ENCODE data around the gene WDR27.

WDR27 gene

DNA sequence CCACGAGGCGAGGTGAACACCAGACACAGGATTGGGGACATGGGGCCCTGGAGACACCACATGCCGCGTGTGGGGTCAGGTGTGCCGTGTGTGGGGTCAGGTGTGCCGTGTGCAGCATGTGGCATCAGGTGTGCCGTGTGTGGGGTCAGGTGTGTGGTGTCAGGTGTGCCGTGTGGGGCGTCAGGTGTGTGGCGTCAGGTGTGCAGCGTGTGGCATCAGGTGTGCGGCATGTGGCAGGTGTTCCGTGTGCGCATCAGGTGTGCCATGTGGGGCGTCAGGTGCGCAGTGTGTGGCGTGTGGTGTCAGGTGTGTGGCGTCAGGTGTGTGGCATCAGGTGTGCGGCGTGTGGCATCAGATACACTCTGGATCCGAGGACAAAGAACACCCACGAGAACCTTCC lies 77.9 kb downstream of the WDR27 start:
- Histone ChIP-seq H3K4me1 (ENCODE audit: control insufficient read depth, insufficient read depth, low read length) (no peaks in the 10 kb centered on the region), H3K27ac (ENCODE audit: extremely low read depth, low read depth, low read length) (no peak overlapping the region), H3K9me3 (ENCODE audit: control insufficient read depth, insufficient read depth, low read depth, low read length) (no peaks in the 10 kb centered on the region), H3K4me3 (ENCODE audit: low read depth, low read length) (no peak overlapping the region), H3K36me3 (ENCODE audit: control insufficient read depth in 2 of 2, insufficient read depth in 1 of 2, low read length in 2 of 2) (peaks cover 0 to 41% of the 10 kb centered on the region in 2 experiments; a peak in 1 of 3 replicates)
- ChIA-PET CTCF (interaction anchor here (0.7 kb wide), 1 partner anchor 667 kb away, joined by 3 read pairs; no protein-coding TSS in a partner anchor), POLR2A (no interaction called here)
- TF ChIP-seq ZNF768 (tag by site-specific recombination; IDR thresholded peaks at IDR 0.05) = no peak
- TF ChIP-seq TRIM28 (IDR thresholded peaks at IDR 0.05; ENCODE audit: borderline replicate concordance, low read length) = no peak
- no peak for TF ChIP-seq ZNF558 (tag by site-specific recombination; IDR thresholded peaks at IDR 0.05)
- TF ChIP-seq ZBTB21 (tag by site-specific recombination; IDR thresholded peaks at IDR 0.05) = no peak
- no peak for TF ChIP-seq ZNF530 (tag by site-specific recombination; IDR thresholded peaks at IDR 0.05; ENCODE audit: low read depth)
- TF ChIP-seq, protein P1, sequence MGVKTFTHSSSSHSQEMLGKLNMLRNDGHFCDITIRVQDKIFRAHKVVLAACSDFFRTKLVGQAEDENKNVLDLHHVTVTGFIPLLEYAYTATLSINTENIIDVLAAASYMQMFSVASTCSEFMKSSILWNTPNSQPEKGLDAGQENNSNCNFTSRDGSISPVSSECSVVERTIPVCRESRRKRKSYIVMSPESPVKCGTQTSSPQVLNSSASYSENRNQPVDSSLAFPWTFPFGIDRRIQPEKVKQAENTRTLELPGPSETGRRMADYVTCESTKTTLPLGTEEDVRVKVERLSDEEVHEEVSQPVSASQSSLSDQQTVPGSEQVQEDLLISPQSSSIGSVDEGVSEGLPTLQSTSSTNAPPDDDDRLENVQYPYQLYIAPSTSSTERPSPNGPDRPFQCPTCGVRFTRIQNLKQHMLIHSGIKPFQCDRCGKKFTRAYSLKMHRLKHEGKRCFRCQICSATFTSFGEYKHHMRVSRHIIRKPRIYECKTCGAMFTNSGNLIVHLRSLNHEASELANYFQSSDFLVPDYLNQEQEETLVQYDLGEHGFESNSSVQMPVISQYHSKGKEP (tag by site-specific recombination; IDR thresholded peaks at IDR 0.05) = no peak
- no peak for TF ChIP-seq WT1 (tag by site-specific recombination; IDR thresholded peaks at IDR 0.05)
- no peak for TF ChIP-seq ZNF292 (tag by site-specific recombination; IDR thresholded peaks at IDR 0.05; ENCODE audit: borderline replicate concordance, low read depth)
- TF ChIP-seq ZNF560 (tag by site-specific recombination; IDR thresholded peaks at IDR 0.05; ENCODE audit: borderline replicate concordance) = no peak
- TF ChIP-seq, protein P2, sequence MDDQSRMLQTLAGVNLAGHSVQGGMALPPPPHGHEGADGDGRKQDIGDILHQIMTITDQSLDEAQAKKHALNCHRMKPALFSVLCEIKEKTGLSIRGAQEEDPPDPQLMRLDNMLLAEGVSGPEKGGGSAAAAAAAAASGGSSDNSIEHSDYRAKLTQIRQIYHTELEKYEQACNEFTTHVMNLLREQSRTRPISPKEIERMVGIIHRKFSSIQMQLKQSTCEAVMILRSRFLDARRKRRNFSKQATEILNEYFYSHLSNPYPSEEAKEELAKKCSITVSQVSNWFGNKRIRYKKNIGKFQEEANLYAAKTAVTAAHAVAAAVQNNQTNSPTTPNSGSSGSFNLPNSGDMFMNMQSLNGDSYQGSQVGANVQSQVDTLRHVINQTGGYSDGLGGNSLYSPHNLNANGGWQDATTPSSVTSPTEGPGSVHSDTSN (CRISPR knock-in tag; IDR thresholded peaks at IDR 0.05) = no peak
- TF ChIP-seq, protein P3, sequence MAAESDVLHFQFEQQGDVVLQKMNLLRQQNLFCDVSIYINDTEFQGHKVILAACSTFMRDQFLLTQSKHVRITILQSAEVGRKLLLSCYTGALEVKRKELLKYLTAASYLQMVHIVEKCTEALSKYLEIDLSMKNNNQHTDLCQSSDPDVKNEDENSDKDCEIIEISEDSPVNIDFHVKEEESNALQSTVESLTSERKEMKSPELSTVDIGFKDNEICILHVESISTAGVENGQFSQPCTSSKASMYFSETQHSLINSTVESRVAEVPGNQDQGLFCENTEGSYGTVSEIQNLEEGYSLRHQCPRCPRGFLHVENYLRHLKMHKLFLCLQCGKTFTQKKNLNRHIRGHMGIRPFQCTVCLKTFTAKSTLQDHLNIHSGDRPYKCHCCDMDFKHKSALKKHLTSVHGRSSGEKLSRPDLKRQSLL (tag by site-specific recombination; IDR thresholded peaks at IDR 0.05) = no peak
- TF ChIP-seq GLIS2 (tag by site-specific recombination; IDR thresholded peaks at IDR 0.05) = 0 out of 2 replicates have a peak, but pooled peaks have one; percentile 25
- peak; percentile 94 for TF ChIP-seq SCRT1 (tag by site-specific recombination; IDR thresholded peaks at IDR 0.05; ENCODE audit: borderline replicate concordance)
- peak; percentile 83; the same call in 1 of the 2 replicates for TF ChIP-seq ZEB2 (tag by site-specific recombination; IDR thresholded peaks at IDR 0.05)
- TF ChIP-seq IKZF3 (tag by site-specific recombination; IDR thresholded peaks at IDR 0.05) = no peak
- no peak for TF ChIP-seq FEZF1 (tag by site-specific recombination; IDR thresholded peaks at IDR 0.05)
- no peak for TF ChIP-seq SALL2 (tag by site-specific recombination; IDR thresholded peaks at IDR 0.05; ENCODE audit: borderline replicate concordance)

DNA sequence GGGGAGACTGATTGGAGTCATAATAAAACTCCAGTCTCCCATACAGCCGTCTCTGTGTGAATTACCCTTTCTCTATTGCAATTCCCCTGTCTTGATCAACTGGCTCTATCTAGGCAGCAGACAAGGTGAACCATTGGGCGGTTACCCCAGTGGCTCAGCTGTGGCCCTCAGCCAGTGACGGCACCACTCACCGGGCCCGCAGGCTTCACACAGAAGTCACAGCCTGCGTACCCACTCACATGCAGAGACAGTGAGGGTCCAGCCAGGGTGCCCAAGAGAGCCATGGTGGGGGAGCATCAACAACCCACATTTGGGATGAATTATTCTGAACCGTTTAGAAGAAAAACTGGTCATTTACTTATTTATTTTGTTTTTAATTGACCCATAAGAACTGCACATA lies 78.5 kb downstream of the WDR27 start:
- POLR2A ChIA-PET = interaction anchor here (0.6 kb wide), 1 partner anchor 78 kb away, joined by 3 read pairs; no protein-coding TSS in a partner anchor
- no peaks in the 10 kb centered on the region for H3K4me1 ChIP-seq (ENCODE audit: control insufficient read depth, insufficient read depth, low read length)
- peaks cover 0 to 41% of the 10 kb centered on the region in 2 experiments; a peak in 1 of 3 replicates for H3K36me3 ChIP-seq (ENCODE audit: control insufficient read depth in 2 of 2, insufficient read depth in 1 of 2, low read length in 2 of 2)
- no peak overlapping the region for H3K4me3 ChIP-seq (ENCODE audit: low read depth, low read length)
- H3K9me3 ChIP-seq (ENCODE audit: control insufficient read depth, insufficient read depth, low read depth, low read length) = no peaks in the 10 kb centered on the region
- CTCF ChIA-PET = no interaction called here
- H3K27ac ChIP-seq (ENCODE audit: extremely low read depth, low read depth, low read length) = no peak overlapping the region
- TF ChIP-seq, protein P4, sequence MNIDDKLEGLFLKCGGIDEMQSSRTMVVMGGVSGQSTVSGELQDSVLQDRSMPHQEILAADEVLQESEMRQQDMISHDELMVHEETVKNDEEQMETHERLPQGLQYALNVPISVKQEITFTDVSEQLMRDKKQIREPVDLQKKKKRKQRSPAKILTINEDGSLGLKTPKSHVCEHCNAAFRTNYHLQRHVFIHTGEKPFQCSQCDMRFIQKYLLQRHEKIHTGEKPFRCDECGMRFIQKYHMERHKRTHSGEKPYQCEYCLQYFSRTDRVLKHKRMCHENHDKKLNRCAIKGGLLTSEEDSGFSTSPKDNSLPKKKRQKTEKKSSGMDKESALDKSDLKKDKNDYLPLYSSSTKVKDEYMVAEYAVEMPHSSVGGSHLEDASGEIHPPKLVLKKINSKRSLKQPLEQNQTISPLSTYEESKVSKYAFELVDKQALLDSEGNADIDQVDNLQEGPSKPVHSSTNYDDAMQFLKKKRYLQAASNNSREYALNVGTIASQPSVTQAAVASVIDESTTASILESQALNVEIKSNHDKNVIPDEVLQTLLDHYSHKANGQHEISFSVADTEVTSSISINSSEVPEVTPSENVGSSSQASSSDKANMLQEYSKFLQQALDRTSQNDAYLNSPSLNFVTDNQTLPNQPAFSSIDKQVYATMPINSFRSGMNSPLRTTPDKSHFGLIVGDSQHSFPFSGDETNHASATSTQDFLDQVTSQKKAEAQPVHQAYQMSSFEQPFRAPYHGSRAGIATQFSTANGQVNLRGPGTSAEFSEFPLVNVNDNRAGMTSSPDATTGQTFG (tag by site-specific recombination; IDR thresholded peaks at IDR 0.05; ENCODE audit: borderline replicate concordance) = no peak
- TF ChIP-seq REPIN1 (tag by site-specific recombination; IDR thresholded peaks at IDR 0.05; ENCODE audit: low read depth) (no peak), SCRT2 (tag by site-specific recombination; IDR thresholded peaks at IDR 0.05) (no peak), ZNF24 (tag by site-specific recombination; IDR thresholded peaks at IDR 0.05) (no peak), ZNF777 (tag by site-specific recombination; IDR thresholded peaks at IDR 0.05; ENCODE audit: borderline replicate concordance) (no peak)
- TF ChIP-seq, protein P5, sequence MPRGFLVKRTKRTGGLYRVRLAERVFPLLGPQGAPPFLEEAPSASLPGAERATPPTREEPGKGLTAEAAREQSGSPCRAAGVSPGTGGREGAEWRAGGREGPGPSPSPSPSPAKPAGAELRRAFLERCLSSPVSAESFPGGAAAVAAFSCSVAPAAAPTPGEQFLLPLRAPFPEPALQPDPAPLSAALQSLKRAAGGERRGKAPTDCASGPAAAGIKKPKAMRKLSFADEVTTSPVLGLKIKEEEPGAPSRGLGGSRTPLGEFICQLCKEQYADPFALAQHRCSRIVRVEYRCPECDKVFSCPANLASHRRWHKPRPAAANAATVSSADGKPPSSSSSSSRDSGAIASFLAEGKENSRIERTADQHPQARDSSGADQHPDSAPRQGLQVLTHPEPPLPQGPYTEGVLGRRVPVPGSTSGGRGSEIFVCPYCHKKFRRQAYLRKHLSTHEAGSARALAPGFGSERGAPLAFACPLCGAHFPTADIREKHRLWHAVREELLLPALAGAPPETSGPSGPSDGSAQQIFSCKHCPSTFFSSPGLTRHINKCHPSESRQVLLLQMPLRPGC (tag by site-specific recombination; IDR thresholded peaks at IDR 0.05) = no peak
- TF ChIP-seq, protein P6, sequence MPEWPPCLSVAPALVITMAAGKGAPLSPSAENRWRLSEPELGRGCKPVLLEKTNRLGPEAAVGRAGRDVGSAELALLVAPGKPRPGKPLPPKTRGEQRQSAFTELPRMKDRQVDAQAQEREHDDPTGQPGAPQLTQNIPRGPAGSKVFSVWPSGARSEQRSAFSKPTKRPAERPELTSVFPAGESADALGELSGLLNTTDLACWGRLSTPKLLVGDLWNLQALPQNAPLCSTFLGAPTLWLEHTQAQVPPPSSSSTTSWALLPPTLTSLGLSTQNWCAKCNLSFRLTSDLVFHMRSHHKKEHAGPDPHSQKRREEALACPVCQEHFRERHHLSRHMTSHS (tag by site-specific recombination; IDR thresholded peaks at IDR 0.05) = no peak
- TF ChIP-seq, protein P7, sequence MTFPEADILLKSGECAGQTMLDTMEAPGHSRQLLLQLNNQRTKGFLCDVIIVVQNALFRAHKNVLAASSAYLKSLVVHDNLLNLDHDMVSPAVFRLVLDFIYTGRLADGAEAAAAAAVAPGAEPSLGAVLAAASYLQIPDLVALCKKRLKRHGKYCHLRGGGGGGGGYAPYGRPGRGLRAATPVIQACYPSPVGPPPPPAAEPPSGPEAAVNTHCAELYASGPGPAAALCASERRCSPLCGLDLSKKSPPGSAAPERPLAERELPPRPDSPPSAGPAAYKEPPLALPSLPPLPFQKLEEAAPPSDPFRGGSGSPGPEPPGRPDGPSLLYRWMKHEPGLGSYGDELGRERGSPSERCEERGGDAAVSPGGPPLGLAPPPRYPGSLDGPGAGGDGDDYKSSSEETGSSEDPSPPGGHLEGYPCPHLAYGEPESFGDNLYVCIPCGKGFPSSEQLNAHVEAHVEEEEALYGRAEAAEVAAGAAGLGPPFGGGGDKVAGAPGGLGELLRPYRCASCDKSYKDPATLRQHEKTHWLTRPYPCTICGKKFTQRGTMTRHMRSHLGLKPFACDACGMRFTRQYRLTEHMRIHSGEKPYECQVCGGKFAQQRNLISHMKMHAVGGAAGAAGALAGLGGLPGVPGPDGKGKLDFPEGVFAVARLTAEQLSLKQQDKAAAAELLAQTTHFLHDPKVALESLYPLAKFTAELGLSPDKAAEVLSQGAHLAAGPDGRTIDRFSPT (tag by site-specific recombination; IDR thresholded peaks at IDR 0.05) = no peak

Measured in HEK293 (cell line).